Tibial nerve (tissue), 4 donors: Measurements from ENCODE around the gene NBEA.

Experiments used
- CTCF ChIP-seq, 5 experiments: fragments of 200-600 bp in 3 of 5; fragments of 450-650 bp in 2 of 5; sonication (generic) in 3 of 5; IDR thresholded peaks; one replicate each; pipeline ENCODE4 v1.5.1; 2016 to 2019; ENCODE audit warnings: antibody characterized with exemption in 5 of 5, mild to moderate bottlenecking in 3 of 5, moderate library complexity in 2 of 5
- EP300 ChIP-seq, 2 donors: sonication (generic); formaldehyde crosslinking; IDR thresholded peaks; one replicate each; pipeline ENCODE4 v1.6.1; 2017; ENCODE audit warnings: antibody characterized with exemption in 2 of 2, mild to moderate bottlenecking in 1 of 2
- POLR2A ChIP-seq, 2 donors: fragments of 450-650 bp; IDR thresholded peaks; one replicate each; pipeline ENCODE4 v1.6.1; 2017; ENCODE audit warnings: antibody characterized with exemption in 2 of 2, mild to moderate bottlenecking in 2 of 2, moderate library complexity in 2 of 2

DNA sequence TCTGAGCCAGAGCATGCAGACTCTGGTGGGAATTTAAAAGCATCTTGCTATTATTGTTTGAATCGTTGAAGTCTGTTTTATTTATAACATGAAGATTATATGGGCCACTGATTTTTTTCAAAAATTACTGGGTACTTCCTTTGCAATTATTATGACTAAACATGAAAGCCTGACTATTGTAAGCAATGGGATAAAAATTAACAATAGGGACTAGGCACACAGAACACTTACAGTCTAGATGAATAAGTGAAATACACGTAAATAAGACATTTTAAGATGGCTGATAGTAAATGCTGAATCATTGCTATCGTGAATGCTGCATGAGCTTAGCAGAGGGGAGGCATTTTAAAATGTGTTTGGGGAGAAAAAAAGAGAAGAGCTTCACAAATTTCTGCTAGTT lies 615.4 kb downstream of the NBEA start:
- TF ChIP-seq CTCF (IDR thresholded peaks at IDR 0.05) (no peak), POLR2A (IDR thresholded peaks at IDR 0.05) (no peak), EP300 (IDR thresholded peaks at IDR 0.05) (no peak)
